Mesendoderm (in vitro differentiated cells): ENCODE data around the gene EPHB6.

Experiments
- DNase-seq: peaks from one replicate; pipeline ENCODE4 v3.0.0; 2013
- H2AK5ac ChIP-seq: 2 replicates; pipeline ENCODE4 v1.6.1; 2013; ENCODE audit warnings: low read length, inconsistent platforms
- H2BK120ac ChIP-seq: 2 replicates; pipeline ENCODE4 v1.6.1; 2013; ENCODE audit warnings: low read depth, mild to moderate bottlenecking, low read length, moderate library complexity, mixed read lengths
- H2BK15ac ChIP-seq: replicated peaks from 2 replicates; pipeline ENCODE4 v1.6.1; 2013; ENCODE audit warnings: low read depth, mild to moderate bottlenecking, moderate library complexity
- H2BK5ac ChIP-seq: 2 replicates; pipeline ENCODE4 v1.6.1; 2013; ENCODE audit warnings: low read length, inconsistent platforms
- H3K18ac ChIP-seq: 2 replicates; pipeline ENCODE4 v1.6.1; 2013; ENCODE audit warnings: mild to moderate bottlenecking, low read length, mixed read lengths
- H3K23ac ChIP-seq: one replicate; pipeline ENCODE4 v1.6.1; 2013; ENCODE audit warnings: low read length
- H3K27ac ChIP-seq: 2 replicates; pipeline ENCODE4 v1.5.1; 2013; ENCODE audit warnings: low read depth, mild to moderate bottlenecking, inconsistent platforms, low read length, moderate library complexity
- H3K27me3 ChIP-seq: 2 replicates; pipeline ENCODE4 v1.6.1; 2013; ENCODE audit warnings: low read length, control low read depth, mild to moderate bottlenecking, inconsistent platforms; ENCODE audit not compliant: insufficient read depth, poor library complexity
- H3K36me3 ChIP-seq: 2 replicates; pipeline ENCODE4 v1.6.1; 2013; ENCODE audit warnings: low read length, inconsistent platforms; ENCODE audit not compliant: control insufficient read depth, insufficient read depth
- H3K4ac ChIP-seq: one replicate; pipeline ENCODE4 v1.6.1; 2013; ENCODE audit warnings: low read depth, mild to moderate bottlenecking, low read length, moderate library complexity
- H3K4me1 ChIP-seq: 2 replicates; pipeline ENCODE4 v1.6.1; 2013; ENCODE audit warnings: low read depth, low read length, inconsistent platforms; ENCODE audit not compliant: control insufficient read depth
- H3K4me2 ChIP-seq: 2 replicates; pipeline ENCODE4 v1.6.1; 2013; ENCODE audit warnings: low read length
- H3K4me3 ChIP-seq: 2 replicates; pipeline ENCODE4 v1.5.1; 2013; ENCODE audit warnings: mild to moderate bottlenecking, low read length
- H3K56ac ChIP-seq: one replicate; pipeline ENCODE4 v1.6.1; 2013; ENCODE audit warnings: low read length
- H3K79me1 ChIP-seq: 2 replicates; pipeline ENCODE4 v1.6.1; 2013; ENCODE audit warnings: low read length, inconsistent platforms
- H3K79me2 ChIP-seq: 2 replicates; pipeline ENCODE4 v1.6.1; 2013; ENCODE audit warnings: mild to moderate bottlenecking, low read length; ENCODE audit not compliant: control insufficient read depth, insufficient read depth
- H3K9ac ChIP-seq: 2 replicates; pipeline ENCODE4 v1.6.1; 2013; ENCODE audit warnings: low read length, inconsistent platforms
- H4K5ac ChIP-seq: one replicate; pipeline ENCODE4 v1.6.1; 2013; ENCODE audit warnings: low read length
- H4K8ac ChIP-seq: one replicate; pipeline ENCODE4 v1.6.1; 2013; ENCODE audit warnings: low read depth, mild to moderate bottlenecking, control low read depth, low read length, moderate library complexity
- WGBS: extraction: QIAGEN DNeasy Blood & Tissue Kit; methylation state at CpG from one replicate; pipeline ENCODE4 v1.1.7; 2013; ENCODE audit warnings: low lambda C conversion rate, missing lambda C conversion rate; ENCODE audit not compliant: insufficient coverage; ENCODE audit errors: extremely low coverage; 5-methylcytosine and 5-hydroxymethylcytosine counted together

Gene EPHB6

GRCh38 chr7:142853739-142854371 is 1.0 kb upstream of the EPHB6 start:
- no peak overlapping the region for H3K27ac ChIP-seq
- no peaks in the 10 kb centered on the region for H3K36me3 ChIP-seq
- DNase-seq: peak; percentile 83
- H3K9ac ChIP-seq: peak overlapping the region; percentile 80
- no peaks in the 10 kb centered on the region for H3K79me1 ChIP-seq
- H2BK120ac ChIP-seq: no peak overlapping the region
- WGBS: no CpG with 5 or more reads among the region's 23 CpGs
- H3K4ac ChIP-seq: no peak overlapping the region
- H3K4me2 ChIP-seq: peak overlapping the region; percentile 91
- H2BK5ac ChIP-seq: peak overlapping the region; percentile 52
- no peaks in the 10 kb centered on the region for H3K27me3 ChIP-seq
- H3K56ac ChIP-seq: peak overlapping the region; percentile 94
- no peak overlapping the region for H4K5ac ChIP-seq
- H3K18ac ChIP-seq: no peak overlapping the region
- no peak overlapping the region for H2BK15ac ChIP-seq
- no peaks in the 10 kb centered on the region for H3K4me1 ChIP-seq
- no peak overlapping the region for H3K23ac ChIP-seq
- no peak overlapping the region for H4K8ac ChIP-seq
- H2AK5ac ChIP-seq: no peak overlapping the region
- no peaks in the 10 kb centered on the region for H3K79me2 ChIP-seq
- H3K4me3 ChIP-seq: peak overlapping the region; percentile 84

GRCh38 chr7:142855114-142855743 is 353 bp downstream of the EPHB6 start:
- H2BK5ac ChIP-seq: no peak overlapping the region
- H3K18ac ChIP-seq: peak overlapping the region; percentile 94
- H3K27ac ChIP-seq: no peak overlapping the region
- H4K5ac ChIP-seq: no peak overlapping the region
- no peaks in the 10 kb centered on the region for H3K4me1 ChIP-seq
- H4K8ac ChIP-seq: no peak overlapping the region
- H2BK15ac ChIP-seq: no peak overlapping the region
- H3K4me3 ChIP-seq: peak overlapping the region; percentile 51
- no peaks in the 10 kb centered on the region for H3K27me3 ChIP-seq
- no CpG with 5 or more reads among the region's 43 CpGs for WGBS
- H3K4me2 ChIP-seq: peak overlapping the region; percentile 74
- no peak overlapping the region for H3K23ac ChIP-seq
- H3K79me1 ChIP-seq: no peaks in the 10 kb centered on the region
- H3K4ac ChIP-seq: no peak overlapping the region
- H3K9ac ChIP-seq: peak overlapping the region; percentile 74
- H2AK5ac ChIP-seq: no peak overlapping the region
- no peak overlapping the region for H2BK120ac ChIP-seq
- H3K79me2 ChIP-seq: no peaks in the 10 kb centered on the region
- H3K36me3 ChIP-seq: no peaks in the 10 kb centered on the region
- H3K56ac ChIP-seq: peak overlapping the region; percentile 94
- peak; percentile 25 for DNase-seq

- H3K23ac ChIP-seq: no peak overlapping the region
- no peak overlapping the region for H4K8ac ChIP-seq
- H3K4me1 ChIP-seq: no peaks in the 10 kb centered on the region
- no peak for DNase-seq
- no peaks in the 10 kb centered on the region for H3K79me1 ChIP-seq
- no peak overlapping the region for H2BK15ac ChIP-seq
- H4K5ac ChIP-seq: no peak overlapping the region
- peak overlapping the region; percentile 3 for H3K9ac ChIP-seq
- H3K18ac ChIP-seq: no peak overlapping the region
- H3K4me2 ChIP-seq: peak overlapping the region; percentile 0
- WGBS: no CpG with 5 or more reads among the region's 12 CpGs
- H3K36me3 ChIP-seq: no peaks in the 10 kb centered on the region
- H2BK5ac ChIP-seq: no peak overlapping the region
- no peak overlapping the region for H2AK5ac ChIP-seq
- H2BK120ac ChIP-seq: no peak overlapping the region
- no peaks in the 10 kb centered on the region for H3K27me3 ChIP-seq
- H3K4me3 ChIP-seq: no peak overlapping the region
- peak overlapping the region; percentile 22 for H3K56ac ChIP-seq
- no peak overlapping the region for H3K4ac ChIP-seq
- H3K27ac ChIP-seq: no peak overlapping the region
- H3K79me2 ChIP-seq: no peaks in the 10 kb centered on the region
These were observed 1.1 kb downstream of the EPHB6 start for GRCh38 chr7:142855756-142856564.

GRCh38 chr7:142856565-142857245 is 1.8 kb downstream of the EPHB6 start:
- H2BK120ac ChIP-seq: no peak overlapping the region
- DNase-seq: no peak
- H3K4ac ChIP-seq: no peak overlapping the region
- H3K56ac ChIP-seq: no peak overlapping the region
- no peak overlapping the region for H2BK15ac ChIP-seq
- no peak overlapping the region for H3K9ac ChIP-seq
- H3K4me2 ChIP-seq: no peak overlapping the region
- H3K4me3 ChIP-seq: no peak overlapping the region
- H2AK5ac ChIP-seq: no peak overlapping the region
- no peak overlapping the region for H4K8ac ChIP-seq
- H3K36me3 ChIP-seq: no peaks in the 10 kb centered on the region
- no CpG with 5 or more reads among the region's 7 CpGs for WGBS
- H3K18ac ChIP-seq: no peak overlapping the region
- H3K79me1 ChIP-seq: no peaks in the 10 kb centered on the region
- no peaks in the 10 kb centered on the region for H3K27me3 ChIP-seq
- no peak overlapping the region for H4K5ac ChIP-seq
- H3K79me2 ChIP-seq: no peaks in the 10 kb centered on the region
- H3K4me1 ChIP-seq: no peaks in the 10 kb centered on the region
- no peak overlapping the region for H2BK5ac ChIP-seq
- H3K27ac ChIP-seq: no peak overlapping the region
- no peak overlapping the region for H3K23ac ChIP-seq

- Histone ChIP-seq H3K79me1 (no peaks in the 10 kb centered on the region), H3K79me2 (no peaks in the 10 kb centered on the region), H4K8ac (no peak overlapping the region), H3K56ac (no peak overlapping the region), H2BK15ac (no peak overlapping the region), H3K9ac (no peak overlapping the region), H2BK120ac (no peak overlapping the region), H3K4me2 (no peak overlapping the region), H3K4ac (no peak overlapping the region), H2BK5ac (no peak overlapping the region), H4K5ac (no peak overlapping the region), H3K36me3 (no peaks in the 10 kb centered on the region), H3K23ac (no peak overlapping the region), H3K4me1 (no peaks in the 10 kb centered on the region), H3K27me3 (no peaks in the 10 kb centered on the region), H3K27ac (no peak overlapping the region), H3K18ac (no peak overlapping the region), H2AK5ac (no peak overlapping the region), H3K4me3 (no peak overlapping the region)
- 100% methylated on average over 1 of the region's 5 CpGs for WGBS
- DNase-seq: no peak
These were observed 2.7 kb downstream of the EPHB6 start for GRCh38 chr7:142857625-142858024.
